HL-60 (cell line): ENCODE results near the gene KRTAP10-12.

ENCODE experiments used
- GABPA ChIP-seq: IDR thresholded peaks from 2 replicates; pipeline ENCODE4 v1.6.1; 2012; ENCODE audit warnings: low read depth
- POLR2AphosphoS5 ChIP-seq: IDR thresholded peaks from 2 replicates; pipeline ENCODE4 v1.6.1; 2012; ENCODE audit warnings: low read depth
- SPI1 ChIP-seq: IDR thresholded peaks from 2 replicates; pipeline ENCODE4 v1.6.1; 2012; ENCODE audit warnings: low read depth, mild to moderate bottlenecking, borderline replicate concordance
- TF ChIP-seq, protein P1 (sequence below): IDR thresholded peaks from one replicate; pipeline ENCODE4 v1.5.1; 2011; ENCODE audit warnings: low read length, control low read depth, inconsistent platforms; ENCODE audit not compliant: insufficient read depth
- TF ChIP-seq, protein P2 (sequence below): IDR thresholded peaks from 2 replicates; pipeline ENCODE4 v1.6.1; 2012; ENCODE audit warnings: low read depth; ENCODE audit not compliant: insufficient replicate concordance

DNA sequence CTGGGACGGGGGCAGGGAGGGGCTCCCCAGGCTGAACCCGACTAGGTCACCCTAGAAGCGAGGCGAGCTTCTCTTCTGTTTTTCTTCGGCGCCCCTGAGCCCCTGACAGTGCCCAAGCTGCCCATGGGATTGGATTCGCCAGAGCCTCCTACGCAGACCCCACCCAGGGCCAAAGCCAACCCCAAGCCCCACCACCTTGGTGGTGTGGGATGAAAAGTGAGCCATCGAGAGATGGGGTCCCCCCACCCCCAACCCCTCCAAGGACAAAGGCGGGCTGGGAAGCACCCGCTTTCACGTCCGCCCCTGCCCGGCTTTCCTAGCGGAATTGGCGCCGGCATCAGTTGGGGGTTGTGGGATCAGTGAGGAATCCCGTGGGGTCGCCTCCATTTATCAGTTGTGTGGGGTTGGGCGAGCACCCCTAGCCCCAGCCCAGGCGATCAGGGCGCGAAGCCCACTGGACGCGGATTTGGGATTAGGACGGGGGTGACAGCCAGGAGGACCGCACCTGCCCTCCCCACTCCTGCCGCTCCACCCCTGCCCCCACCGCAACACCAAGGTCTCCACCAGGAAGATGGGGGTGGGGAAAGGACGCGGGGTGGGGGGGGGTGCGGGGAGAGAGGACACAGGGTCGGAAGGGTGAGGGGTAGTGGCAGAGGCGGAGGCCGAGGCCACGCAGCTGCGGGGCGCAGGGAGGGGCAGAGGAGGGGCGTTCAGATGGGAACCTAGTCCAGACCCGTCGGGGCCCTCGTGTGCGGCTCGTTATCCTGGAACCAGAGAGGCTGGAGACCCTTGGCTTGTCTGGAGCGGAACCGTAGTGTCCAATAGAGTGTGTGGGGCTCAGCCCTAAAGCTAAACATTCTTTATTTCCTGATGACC lies 10.0 kb downstream of the KRTAP10-12 start:
- TF ChIP-seq, protein P1, sequence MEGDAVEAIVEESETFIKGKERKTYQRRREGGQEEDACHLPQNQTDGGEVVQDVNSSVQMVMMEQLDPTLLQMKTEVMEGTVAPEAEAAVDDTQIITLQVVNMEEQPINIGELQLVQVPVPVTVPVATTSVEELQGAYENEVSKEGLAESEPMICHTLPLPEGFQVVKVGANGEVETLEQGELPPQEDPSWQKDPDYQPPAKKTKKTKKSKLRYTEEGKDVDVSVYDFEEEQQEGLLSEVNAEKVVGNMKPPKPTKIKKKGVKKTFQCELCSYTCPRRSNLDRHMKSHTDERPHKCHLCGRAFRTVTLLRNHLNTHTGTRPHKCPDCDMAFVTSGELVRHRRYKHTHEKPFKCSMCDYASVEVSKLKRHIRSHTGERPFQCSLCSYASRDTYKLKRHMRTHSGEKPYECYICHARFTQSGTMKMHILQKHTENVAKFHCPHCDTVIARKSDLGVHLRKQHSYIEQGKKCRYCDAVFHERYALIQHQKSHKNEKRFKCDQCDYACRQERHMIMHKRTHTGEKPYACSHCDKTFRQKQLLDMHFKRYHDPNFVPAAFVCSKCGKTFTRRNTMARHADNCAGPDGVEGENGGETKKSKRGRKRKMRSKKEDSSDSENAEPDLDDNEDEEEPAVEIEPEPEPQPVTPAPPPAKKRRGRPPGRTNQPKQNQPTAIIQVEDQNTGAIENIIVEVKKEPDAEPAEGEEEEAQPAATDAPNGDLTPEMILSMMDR = no peak
- TF ChIP-seq, protein P2, sequence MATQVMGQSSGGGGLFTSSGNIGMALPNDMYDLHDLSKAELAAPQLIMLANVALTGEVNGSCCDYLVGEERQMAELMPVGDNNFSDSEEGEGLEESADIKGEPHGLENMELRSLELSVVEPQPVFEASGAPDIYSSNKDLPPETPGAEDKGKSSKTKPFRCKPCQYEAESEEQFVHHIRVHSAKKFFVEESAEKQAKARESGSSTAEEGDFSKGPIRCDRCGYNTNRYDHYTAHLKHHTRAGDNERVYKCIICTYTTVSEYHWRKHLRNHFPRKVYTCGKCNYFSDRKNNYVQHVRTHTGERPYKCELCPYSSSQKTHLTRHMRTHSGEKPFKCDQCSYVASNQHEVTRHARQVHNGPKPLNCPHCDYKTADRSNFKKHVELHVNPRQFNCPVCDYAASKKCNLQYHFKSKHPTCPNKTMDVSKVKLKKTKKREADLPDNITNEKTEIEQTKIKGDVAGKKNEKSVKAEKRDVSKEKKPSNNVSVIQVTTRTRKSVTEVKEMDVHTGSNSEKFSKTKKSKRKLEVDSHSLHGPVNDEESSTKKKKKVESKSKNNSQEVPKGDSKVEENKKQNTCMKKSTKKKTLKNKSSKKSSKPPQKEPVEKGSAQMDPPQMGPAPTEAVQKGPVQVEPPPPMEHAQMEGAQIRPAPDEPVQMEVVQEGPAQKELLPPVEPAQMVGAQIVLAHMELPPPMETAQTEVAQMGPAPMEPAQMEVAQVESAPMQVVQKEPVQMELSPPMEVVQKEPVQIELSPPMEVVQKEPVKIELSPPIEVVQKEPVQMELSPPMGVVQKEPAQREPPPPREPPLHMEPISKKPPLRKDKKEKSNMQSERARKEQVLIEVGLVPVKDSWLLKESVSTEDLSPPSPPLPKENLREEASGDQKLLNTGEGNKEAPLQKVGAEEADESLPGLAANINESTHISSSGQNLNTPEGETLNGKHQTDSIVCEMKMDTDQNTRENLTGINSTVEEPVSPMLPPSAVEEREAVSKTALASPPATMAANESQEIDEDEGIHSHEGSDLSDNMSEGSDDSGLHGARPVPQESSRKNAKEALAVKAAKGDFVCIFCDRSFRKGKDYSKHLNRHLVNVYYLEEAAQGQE = no peak
- TF ChIP-seq POLR2AphosphoS5 (no peak), GABPA (no peak), SPI1 (no peak)
